Stimulated activated CD4-positive, alpha-beta T cell treated with anti-CD3 and anti-CD28 coated beads, Interleukin-1b, Interleukin-23, amount 100 ng/mL, for 4 hours (primary cell): Measurements from ENCODE around the gene RAB40B.

Experiments used
- DNase-seq, 2 donors: peaks; one replicate each; pipeline ENCODE4 v3.0.0-alpha.2; 2020; ENCODE audit warnings: low read depth in 2 of 2

RAB40B gene

GRCh38 chr17:82692268-82692667 lies 6.2 kb downstream of the RAB40B start:
- no peak for DNase-seq

- no peak for DNase-seq
Measured at GRCh38 chr17:82691714-82692113, 6.8 kb downstream of the RAB40B start.

- no peak for DNase-seq
Measured at GRCh38 chr17:82690786-82691489, 7.6 kb downstream of the RAB40B start.

GRCh38 chr17:82689077-82689476 lies 9.4 kb downstream of the RAB40B start:
- no peak for DNase-seq

GRCh38 chr17:82687871-82688270 lies 10.6 kb downstream of the RAB40B start:
- DNase-seq, result no peak

- DNase-seq, result no peak
Measured at GRCh38 chr17:82687375-82687861, 11.1 kb downstream of the RAB40B start.

- no peak for DNase-seq
Measured at GRCh38 chr17:82686366-82687324, 11.9 kb downstream of the RAB40B start.

GRCh38 chr17:82685291-82685690 lies 13.2 kb downstream of the RAB40B start:
- DNase-seq, result no peak

GRCh38 chr17:82684228-82684841 lies 14.2 kb downstream of the RAB40B start:
- no peak for DNase-seq

- DNase-seq, result no peak
Measured at GRCh38 chr17:82683534-82683933, 15.0 kb downstream of the RAB40B start.

- DNase-seq, result no peak
Measured at GRCh38 chr17:82681547-82681946, 17.0 kb downstream of the RAB40B start.

- no peak for DNase-seq
Measured at GRCh38 chr17:82679586-82680465, 18.7 kb downstream of the RAB40B start.

- no peak for DNase-seq
Measured at GRCh38 chr17:82678265-82678891, 20.1 kb downstream of the RAB40B start.

GRCh38 chr17:82677353-82677925 lies 21.1 kb downstream of the RAB40B start:
- no peak for DNase-seq

GRCh38 chr17:82675476-82676245 lies 22.8 kb downstream of the RAB40B start:
- no peak for DNase-seq

- DNase-seq, result no peak
Measured at GRCh38 chr17:82674656-82675475, 23.6 kb downstream of the RAB40B start.

- DNase-seq, result no peak
Measured at GRCh38 chr17:82670661-82671450, 27.6 kb downstream of the RAB40B start.

- DNase-seq, result peak in 1 of 2 donors; percentile 30
Measured at GRCh38 chr17:82668631-82669099, 29.8 kb downstream of the RAB40B start.
